H1 (cell line): ENCODE measurements around the gene HBM.

Source experiments
- CEBPB ChIP-seq: IDR thresholded peaks from 2 replicates; pipeline ENCODE4 v1.6.1; 2012; ENCODE audit warnings: low read depth, low read length
- EP300 ChIP-seq, 2 experiments: IDR thresholded peaks; 1 replicate in 1 of 2; 2 replicates in 1 of 2; pipeline ENCODE4 v1.6.1; 2011 to 2012; ENCODE audit warnings: low read depth in 2 of 2, low read length in 2 of 2, mild to moderate bottlenecking in 2 of 2, borderline replicate concordance in 1 of 2, inconsistent platforms in 1 of 2, moderate library complexity in 1 of 2
- EZH2 ChIP-seq: fragments of 200-600 bp; sonication (generic); IDR thresholded peaks from 2 replicates; pipeline ENCODE4 v1.7.1; 2012; ENCODE audit warnings: low read depth, mild to moderate bottlenecking, moderate library complexity, low read length, inconsistent platforms; ENCODE audit not compliant: severe bottlenecking
- HDAC2 ChIP-seq, 2 experiments: fragments of 300-600 bp in 1 of 2; sonication (generic) in 1 of 2; IDR thresholded peaks; 2 replicates each; pipeline ENCODE4 v1.6.1; 2011 to 2012; ENCODE audit warnings: low read depth in 2 of 2, low read length in 2 of 2, mild to moderate bottlenecking in 2 of 2, moderate library complexity in 2 of 2, borderline replicate concordance in 1 of 2, inconsistent platforms in 1 of 2
- HDAC6 ChIP-seq: IDR thresholded peaks from one replicate; pipeline ENCODE4 v1.7.1; 2012; ENCODE audit warnings: low read depth, mild to moderate bottlenecking, inconsistent platforms, low read length, moderate library complexity
- JUN ChIP-seq: IDR thresholded peaks from 2 replicates; pipeline ENCODE4 v1.6.1; 2011; ENCODE audit warnings: low read depth, mild to moderate bottlenecking, improper control_type of control experiment, low read length
- POLR2A ChIP-seq, 2 experiments: IDR thresholded peaks; 1 replicate in 1 of 2; 2 replicates in 1 of 2; pipeline ENCODE4 v1.6.1; 2011; ENCODE audit warnings: low read depth in 2 of 2, low read length in 2 of 2, mild to moderate bottlenecking in 2 of 2; ENCODE audit errors: control extremely low read depth in 1 of 2
- POLR2AphosphoS5 ChIP-seq: IDR thresholded peaks from 2 replicates; pipeline ENCODE4 v1.6.1; 2011; ENCODE audit warnings: low read depth, low read length
- SIN3A ChIP-seq, 2 experiments: IDR thresholded peaks in 1 of 2; conservative IDR thresholded peaks in 1 of 2; 2 replicates each; pipeline ENCODE4 v1.6.1; 2011 to 2012; ENCODE audit warnings: low read length in 2 of 2, improper control_type of control experiment in 1 of 2, low read depth in 1 of 2, mild to moderate bottlenecking in 1 of 2
- SIX5 ChIP-seq: IDR thresholded peaks from 2 replicates; pipeline ENCODE4 v1.6.1; 2011; ENCODE audit warnings: mild to moderate bottlenecking, low read depth, low read length
- SRF ChIP-seq: IDR thresholded peaks from 2 replicates; pipeline ENCODE4 v1.6.1; 2011; ENCODE audit warnings: mild to moderate bottlenecking, low read depth, low read length, moderate library complexity
- ZNF274 ChIP-seq: IDR thresholded peaks from 2 replicates; pipeline ENCODE4 v1.7.0; 2012; ENCODE audit warnings: low read length, borderline replicate concordance; ENCODE audit errors: extremely low read depth
- TF ChIP-seq, protein P1 (sequence below), 3 experiments: IDR thresholded peaks; 1 replicate in 2 of 3; 2 replicates in 1 of 3; pipeline versions ENCODE4 v1.5.1 to v1.6.1; 2011; ENCODE audit warnings: low read length in 3 of 3, mild to moderate bottlenecking in 3 of 3, inconsistent platforms in 2 of 3, low read depth in 1 of 3, moderate library complexity in 1 of 3; ENCODE audit not compliant: insufficient read depth in 1 of 3; ENCODE audit errors: control extremely low read depth in 1 of 3
- TF ChIP-seq, protein P2 (sequence below): IDR thresholded peaks from 2 replicates; pipeline ENCODE4 v1.6.1; 2012; ENCODE audit warnings: inconsistent platforms

DNA sequence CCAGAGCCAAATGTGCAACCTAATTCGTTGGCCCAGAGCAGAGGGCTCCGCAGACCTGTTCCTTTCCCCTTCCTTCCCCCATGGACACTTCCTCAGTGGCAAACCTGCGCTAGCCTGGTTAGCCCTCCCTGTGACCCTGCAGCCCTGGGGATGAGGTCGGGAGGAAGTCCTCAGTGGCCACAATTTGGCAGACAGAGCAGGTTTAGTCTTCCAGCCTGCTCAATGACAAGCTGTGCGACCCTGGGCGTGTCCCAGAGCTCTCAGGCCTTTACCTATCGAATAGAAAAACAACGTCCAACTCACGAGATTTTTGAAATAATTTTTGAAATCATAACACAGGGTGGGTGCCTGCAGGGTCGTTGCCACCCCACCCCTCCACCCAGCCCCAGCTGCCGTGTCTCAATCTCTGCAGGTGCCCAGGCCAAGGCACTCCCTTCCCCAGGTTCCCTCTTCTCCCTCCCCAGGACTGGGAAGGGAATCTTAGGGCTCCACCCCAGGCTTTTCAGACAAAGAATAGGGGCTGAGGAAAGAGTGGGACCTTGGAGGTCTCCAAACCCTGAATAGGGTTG, 1.4 kb downstream of the HBM start:
- TF ChIP-seq, protein P1, sequence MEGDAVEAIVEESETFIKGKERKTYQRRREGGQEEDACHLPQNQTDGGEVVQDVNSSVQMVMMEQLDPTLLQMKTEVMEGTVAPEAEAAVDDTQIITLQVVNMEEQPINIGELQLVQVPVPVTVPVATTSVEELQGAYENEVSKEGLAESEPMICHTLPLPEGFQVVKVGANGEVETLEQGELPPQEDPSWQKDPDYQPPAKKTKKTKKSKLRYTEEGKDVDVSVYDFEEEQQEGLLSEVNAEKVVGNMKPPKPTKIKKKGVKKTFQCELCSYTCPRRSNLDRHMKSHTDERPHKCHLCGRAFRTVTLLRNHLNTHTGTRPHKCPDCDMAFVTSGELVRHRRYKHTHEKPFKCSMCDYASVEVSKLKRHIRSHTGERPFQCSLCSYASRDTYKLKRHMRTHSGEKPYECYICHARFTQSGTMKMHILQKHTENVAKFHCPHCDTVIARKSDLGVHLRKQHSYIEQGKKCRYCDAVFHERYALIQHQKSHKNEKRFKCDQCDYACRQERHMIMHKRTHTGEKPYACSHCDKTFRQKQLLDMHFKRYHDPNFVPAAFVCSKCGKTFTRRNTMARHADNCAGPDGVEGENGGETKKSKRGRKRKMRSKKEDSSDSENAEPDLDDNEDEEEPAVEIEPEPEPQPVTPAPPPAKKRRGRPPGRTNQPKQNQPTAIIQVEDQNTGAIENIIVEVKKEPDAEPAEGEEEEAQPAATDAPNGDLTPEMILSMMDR (IDR thresholded peaks at IDR 0.05; ENCODE audit: control extremely low read depth in 1 of 3, insufficient read depth in 1 of 3, low read depth in 1 of 3, low read length in 3 of 3) = no peak
- no peak for TF ChIP-seq ZNF274
- TF ChIP-seq SIN3A (conservative IDR thresholded peaks at IDR 0.05 in 1 of 2, IDR thresholded peaks at IDR 0.05 in 1 of 2; ENCODE audit: low read depth in 1 of 2, low read length in 2 of 2) = no peak
- no peak for TF ChIP-seq SRF
- no peak for TF ChIP-seq EZH2
- no peak for TF ChIP-seq HDAC2 (IDR thresholded peaks at IDR 0.05; ENCODE audit: borderline replicate concordance in 1 of 2, low read depth in 2 of 2, low read length in 2 of 2)
- no peak for TF ChIP-seq POLR2A (IDR thresholded peaks at IDR 0.05; ENCODE audit: control extremely low read depth in 1 of 2, low read depth in 2 of 2, low read length in 2 of 2)
- TF ChIP-seq EP300 (IDR thresholded peaks at IDR 0.05; ENCODE audit: borderline replicate concordance in 1 of 2, low read depth in 2 of 2, low read length in 2 of 2) = no peak
- TF ChIP-seq SIX5 = no peak
- TF ChIP-seq POLR2AphosphoS5 = no peak
- no peak for TF ChIP-seq HDAC6
- no peak for TF ChIP-seq JUN
- TF ChIP-seq, protein P2, sequence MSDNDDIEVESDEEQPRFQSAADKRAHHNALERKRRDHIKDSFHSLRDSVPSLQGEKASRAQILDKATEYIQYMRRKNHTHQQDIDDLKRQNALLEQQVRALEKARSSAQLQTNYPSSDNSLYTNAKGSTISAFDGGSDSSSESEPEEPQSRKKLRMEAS = no peak
- TF ChIP-seq CEBPB = no peak
